ENCODE data around the gene PTPRM.

GRCh38 chr18:7682321-7682720, 115.2 kb downstream of the PTPRM start:
- TF ChIP-seq CTCF (IDR thresholded peaks at IDR 0.05; ENCODE audit: extremely low read depth in 1 of 2, insufficient read depth in 1 of 2, low read depth in 1 of 2, low read length in 2 of 2) (no peak), MYC (IDR thresholded peaks at IDR 0.05; ENCODE audit: low read depth, low read length) (no peak), POLR2A (IDR thresholded peaks at IDR 0.05; ENCODE audit: low read depth, low read length) (no peak), EZH2 (IDR thresholded peaks at IDR 0.05; ENCODE audit: borderline replicate concordance, low read depth, low read length, severe bottlenecking) (no peak), GATA2 (IDR thresholded peaks at IDR 0.05; ENCODE audit: insufficient read depth, insufficient read length, low read depth, low read length) (no peak), MAX (IDR thresholded peaks at IDR 0.05; ENCODE audit: insufficient read depth, insufficient read length) (no peak)

Measured in endothelial cell of umbilical vein (primary cell).